Measurements from ENCODE around the gene ACLY. TPM values are rescaled to one million over a fixed set of nuclear protein-coding genes. Genes with fewer than 3 reads are reported as not detected.

The ACLY gene
- total and polyA plus RNA-seq, 2 of the 13 experiments (the other 11 are each of a cell fraction or from before 2014, with no cell fraction given), result 111 to 218 TPM

DNA sequence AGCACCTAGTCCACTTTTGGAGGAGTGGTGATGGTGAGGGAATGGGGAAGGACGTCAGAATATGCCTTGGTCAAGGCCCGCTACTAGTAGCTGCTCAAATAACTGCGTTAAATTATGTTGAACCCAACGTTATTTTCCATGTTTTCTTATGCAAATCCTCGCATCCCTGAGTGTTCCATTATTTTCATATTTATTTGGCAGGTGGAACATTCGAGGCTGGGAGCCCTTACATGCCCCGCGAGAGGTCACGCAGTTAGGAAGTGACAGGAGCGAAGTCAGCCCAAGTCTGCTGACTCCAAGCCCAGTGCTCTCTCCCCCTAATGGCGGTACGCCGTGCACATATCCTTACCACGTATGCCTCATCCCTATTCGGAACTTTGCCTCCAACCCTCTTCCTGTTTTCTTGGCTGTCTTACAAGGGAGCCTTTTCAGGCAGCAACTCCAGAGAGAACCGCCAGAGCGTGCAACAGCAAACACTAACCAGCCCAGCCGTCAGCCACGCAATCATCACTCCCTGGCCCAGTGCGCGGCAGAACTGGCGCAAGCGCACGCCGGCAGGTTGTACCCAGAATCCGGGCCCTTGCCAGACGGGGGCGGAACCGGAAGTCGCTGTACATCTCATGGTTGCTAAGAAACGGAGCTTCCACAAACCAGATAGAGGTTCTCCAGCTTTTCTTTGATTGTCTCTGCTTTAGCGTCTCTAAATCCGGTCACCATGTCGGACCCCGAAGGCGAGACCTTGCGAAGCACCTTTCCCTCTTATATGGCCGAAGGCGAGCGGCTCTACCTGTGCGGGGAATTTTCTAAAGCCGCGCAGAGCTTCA, 11.5 kb upstream of the ACLY start, which contains the start of gene ODAD4 (continued):
- TF ChIP-seq ZNF3 (CRISPR knock-in tag; IDR thresholded peaks at IDR 0.05) (peak; percentile 97), GATAD1 (CRISPR knock-in tag; IDR thresholded peaks at IDR 0.05) (peak; percentile 85), JUND (CRISPR knock-in tag; IDR thresholded peaks at IDR 0.05) (peak; percentile 65), TARDBP (CRISPR knock-in tag; IDR thresholded peaks at IDR 0.05) (peak; percentile 84), ZFP90 (CRISPR knock-in tag; IDR thresholded peaks at IDR 0.05; ENCODE audit: borderline replicate concordance) (peak; percentile 83), MXD4 (CRISPR knock-in tag; IDR thresholded peaks at IDR 0.05) (peak; percentile 89; the same call in 1 of the 2 replicates), ZNF543 (CRISPR knock-in tag; IDR thresholded peaks at IDR 0.05) (peak; percentile 83; the same call in 1 of the 2 replicates), RORA (CRISPR knock-in tag; IDR thresholded peaks at IDR 0.05) (no peak), ZKSCAN8 (CRISPR knock-in tag; IDR thresholded peaks at IDR 0.05; ENCODE audit: borderline replicate concordance) (peak; percentile 93), KDM4B (CRISPR knock-in tag; IDR thresholded peaks at IDR 0.05) (peak; percentile 96; the same call in 1 of the 2 replicates), PPARG (CRISPR knock-in tag; conservative IDR thresholded peaks at IDR 0.05) (peak; percentile 69), RBM39 (IDR thresholded peaks at IDR 0.05; ENCODE audit: low read depth, low read length, poor library complexity, severe bottlenecking) (no peak), SRSF1 (optimal IDR thresholded peaks at IDR 0.05; ENCODE audit: low read depth, low read length) (peak; percentile 79), NR2C2 (CRISPR knock-in tag; IDR thresholded peaks at IDR 0.05; ENCODE audit: borderline replicate concordance) (peak; percentile 47; the same call in 1 of the 2 replicates), RNF2 (conservative IDR thresholded peaks at IDR 0.05; ENCODE audit: low read depth) (peak; percentile 64; the same call in 1 of the 2 replicates), PCBP1 (IDR thresholded peaks at IDR 0.05; ENCODE audit: borderline replicate concordance, low read depth, low read length) (no peak), PLRG1 (conservative IDR thresholded peaks at IDR 0.05) (no peak), TBL1XR1 (IDR thresholded peaks at IDR 0.05; ENCODE audit: borderline replicate concordance, low read length, partially characterized antibody) (no peak), ZFYVE20 (CRISPR knock-in tag; IDR thresholded peaks at IDR 0.05; ENCODE audit: borderline replicate concordance, low read depth) (no peak)
- TF ChIP-seq, protein P1, sequence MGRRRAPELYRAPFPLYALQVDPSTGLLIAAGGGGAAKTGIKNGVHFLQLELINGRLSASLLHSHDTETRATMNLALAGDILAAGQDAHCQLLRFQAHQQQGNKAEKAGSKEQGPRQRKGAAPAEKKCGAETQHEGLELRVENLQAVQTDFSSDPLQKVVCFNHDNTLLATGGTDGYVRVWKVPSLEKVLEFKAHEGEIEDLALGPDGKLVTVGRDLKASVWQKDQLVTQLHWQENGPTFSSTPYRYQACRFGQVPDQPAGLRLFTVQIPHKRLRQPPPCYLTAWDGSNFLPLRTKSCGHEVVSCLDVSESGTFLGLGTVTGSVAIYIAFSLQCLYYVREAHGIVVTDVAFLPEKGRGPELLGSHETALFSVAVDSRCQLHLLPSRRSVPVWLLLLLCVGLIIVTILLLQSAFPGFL (CRISPR knock-in tag; IDR thresholded peaks at IDR 0.05), result no peak
- TF ChIP-seq, protein P2, sequence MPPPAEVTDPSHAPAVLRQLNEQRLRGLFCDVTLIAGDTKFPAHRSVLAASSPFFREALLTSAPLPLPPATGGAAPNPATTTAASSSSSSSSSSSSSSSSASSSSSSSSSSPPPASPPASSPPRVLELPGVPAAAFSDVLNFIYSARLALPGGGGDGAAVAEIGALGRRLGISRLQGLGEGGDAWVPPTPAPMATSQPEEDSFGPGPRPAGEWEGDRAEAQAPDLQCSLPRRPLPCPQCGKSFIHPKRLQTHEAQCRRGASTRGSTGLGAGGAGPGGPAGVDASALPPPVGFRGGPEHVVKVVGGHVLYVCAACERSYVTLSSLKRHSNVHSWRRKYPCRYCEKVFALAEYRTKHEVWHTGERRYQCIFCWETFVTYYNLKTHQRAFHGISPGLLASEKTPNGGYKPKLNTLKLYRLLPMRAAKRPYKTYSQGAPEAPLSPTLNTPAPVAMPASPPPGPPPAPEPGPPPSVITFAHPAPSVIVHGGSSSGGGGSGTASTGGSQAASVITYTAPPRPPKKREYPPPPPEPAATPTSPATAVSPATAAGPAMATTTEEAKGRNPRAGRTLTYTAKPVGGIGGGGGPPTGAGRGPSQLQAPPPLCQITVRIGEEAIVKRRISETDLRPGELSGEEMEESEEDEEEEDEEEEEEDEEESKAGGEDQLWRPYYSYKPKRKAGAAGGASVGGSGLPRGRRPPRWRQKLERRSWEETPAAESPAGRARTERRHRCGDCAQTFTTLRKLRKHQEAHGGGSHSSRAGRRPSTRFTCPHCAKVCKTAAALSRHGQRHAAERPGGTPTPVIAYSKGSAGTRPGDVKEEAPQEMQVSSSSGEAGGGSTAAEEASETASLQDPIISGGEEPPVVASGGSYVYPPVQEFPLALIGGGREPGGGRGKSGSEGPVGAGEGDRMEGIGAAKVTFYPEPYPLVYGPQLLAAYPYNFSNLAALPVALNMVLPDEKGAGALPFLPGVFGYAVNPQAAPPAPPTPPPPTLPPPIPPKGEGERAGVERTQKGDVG (CRISPR knock-in tag; IDR thresholded peaks at IDR 0.05; ENCODE audit: borderline replicate concordance), result peak; percentile 65; the same call in 1 of the 2 replicates
- TF ChIP-seq, protein P3, sequence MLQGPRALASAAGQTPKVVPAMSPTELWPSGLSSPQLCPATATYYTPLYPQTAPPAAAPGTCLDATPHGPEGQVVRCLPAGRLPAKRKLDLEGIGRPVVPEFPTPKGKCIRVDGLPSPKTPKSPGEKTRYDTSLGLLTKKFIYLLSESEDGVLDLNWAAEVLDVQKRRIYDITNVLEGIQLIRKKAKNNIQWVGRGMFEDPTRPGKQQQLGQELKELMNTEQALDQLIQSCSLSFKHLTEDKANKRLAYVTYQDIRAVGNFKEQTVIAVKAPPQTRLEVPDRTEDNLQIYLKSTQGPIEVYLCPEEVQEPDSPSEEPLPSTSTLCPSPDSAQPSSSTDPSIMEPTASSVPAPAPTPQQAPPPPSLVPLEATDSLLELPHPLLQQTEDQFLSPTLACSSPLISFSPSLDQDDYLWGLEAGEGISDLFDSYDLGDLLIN (CRISPR knock-in tag; IDR thresholded peaks at IDR 0.05; ENCODE audit: borderline replicate concordance), result no peak
- TF ChIP-seq, protein P4, sequence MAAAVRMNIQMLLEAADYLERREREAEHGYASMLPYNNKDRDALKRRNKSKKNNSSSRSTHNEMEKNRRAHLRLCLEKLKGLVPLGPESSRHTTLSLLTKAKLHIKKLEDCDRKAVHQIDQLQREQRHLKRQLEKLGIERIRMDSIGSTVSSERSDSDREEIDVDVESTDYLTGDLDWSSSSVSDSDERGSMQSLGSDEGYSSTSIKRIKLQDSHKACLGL (CRISPR knock-in tag; IDR thresholded peaks at IDR 0.05), result peak; percentile 81

Data from HepG2 (cell line).